Gastroesophageal sphincter (tissue), 3 donors: ENCODE measurements around the gene CNOT3.

ENCODE experiments used
- CTCF ChIP-seq, 4 experiments: fragments of 200-600 bp in 2 of 4; fragments of 450-650 bp in 2 of 4; sonication (generic) in 1 of 4; IDR thresholded peaks; one replicate each; pipeline ENCODE4 v1.5.1; 2017 to 2019; ENCODE audit warnings: antibody characterized with exemption in 4 of 4, mild to moderate bottlenecking in 2 of 4, moderate library complexity in 2 of 4
- POLR2A ChIP-seq, 2 donors: fragments of 450-650 bp; IDR thresholded peaks; one replicate each; pipeline ENCODE4 v1.6.1; 2017; ENCODE audit warnings: antibody characterized with exemption in 2 of 2, mild to moderate bottlenecking in 2 of 2, moderate library complexity in 1 of 2

DNA sequence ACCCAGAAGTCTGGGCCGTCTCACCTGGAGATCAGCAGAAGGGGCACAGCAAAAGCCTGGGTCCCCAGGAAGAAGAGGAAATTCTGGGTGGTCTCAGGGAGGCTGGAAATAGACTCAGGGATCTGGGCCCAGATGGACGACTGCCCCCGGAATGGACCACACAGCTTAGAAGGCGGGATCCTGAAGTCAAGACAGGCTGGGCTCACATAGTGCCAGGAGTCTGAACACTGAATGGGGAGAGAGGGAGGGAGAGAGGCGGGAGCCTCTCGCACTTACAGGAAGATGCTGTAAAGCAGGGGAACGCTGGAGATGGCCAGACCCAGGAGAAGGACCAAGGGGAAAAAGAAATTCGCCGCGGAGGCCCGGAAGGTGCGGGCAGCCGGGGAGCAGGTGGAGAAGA lies 23.3 kb downstream of the CNOT3 start:
- TF ChIP-seq CTCF (IDR thresholded peaks at IDR 0.05), result no peak
- TF ChIP-seq POLR2A (IDR thresholded peaks at IDR 0.05), result no peak
